Activated naive CD8-positive, alpha-beta T cell treated with anti-CD3 and anti-CD28 coated beads, Interleukin-2, amount 50 U/mL, for 24 hours (primary cell): ENCODE results near the gene SLC6A2.
"Not testable (repeated sequence)": the region's sequence is repeated elsewhere in the genome, so short reads cannot be mapped to it uniquely, and the experiment has no call there.

ENCODE experiments used
- ATAC-seq: fragments of 150-1000 bp; cut with Tn5 transposase; one replicate; pipeline ENCODE4 v1.10.0; 2021
- DNase-seq: peaks from one replicate; pipeline ENCODE4 v3.0.0; 2021
- H3K27ac Mint-ChIP-seq: one replicate; pipeline ENCODE4 v1.8.0; 2021; ENCODE audit warnings: mild to moderate bottlenecking, mixed read lengths
- H3K27me3 Mint-ChIP-seq: one replicate; pipeline ENCODE4 v1.8.0; 2021; ENCODE audit warnings: mixed read lengths
- H3K36me3 Mint-ChIP-seq: one replicate; pipeline ENCODE4 v1.8.0; 2021; ENCODE audit warnings: low read depth, mixed read lengths
- H3K4me1 Mint-ChIP-seq: one replicate; pipeline ENCODE4 v1.8.0; 2021; ENCODE audit warnings: mixed read lengths
- H3K4me3 Mint-ChIP-seq: one replicate; pipeline ENCODE4 v1.8.0; 2021; ENCODE audit warnings: mild to moderate bottlenecking, moderate library complexity, mixed read lengths
- H3K9me3 Mint-ChIP-seq: one replicate; pipeline ENCODE4 v1.8.0; 2021; ENCODE audit warnings: mixed read lengths

SLC6A2 gene

GRCh38 chr16:55655897-55656681 lies at the start of gene SLC6A2:
SLC6A2 (plus strand) TSS chr16:55655988; CDS start chr16:55656695, 707 bp downstream.
- no peaks in the 10 kb centered on the region for H3K4me1 Mint-ChIP-seq
- H3K36me3 Mint-ChIP-seq, result no peaks in the 10 kb centered on the region
- no peak for ATAC-seq
- H3K27ac Mint-ChIP-seq, result no peak within 1 kb of the TSS
- H3K27me3 Mint-ChIP-seq, result peaks cover 23% of the 10 kb centered on the region
- no peaks in the 10 kb centered on the region for H3K9me3 Mint-ChIP-seq
- H3K4me3 Mint-ChIP-seq, result no peak within 1 kb of the TSS
- DNase-seq, result no peak

GRCh38 chr16:55613613-55614335 lies 42.0 kb upstream of the SLC6A2 start:
- ATAC-seq (no peak), DNase-seq (no peak)
- peaks cover 7% of the 10 kb centered on the region for H3K27me3 Mint-ChIP-seq
- no peaks in the 10 kb centered on the region for H3K9me3 Mint-ChIP-seq
- no peaks in the 10 kb centered on the region for H3K4me1 Mint-ChIP-seq
- no peaks in the 10 kb centered on the region for H3K36me3 Mint-ChIP-seq
- H3K27ac Mint-ChIP-seq, result no peak overlapping the region
- H3K4me3 Mint-ChIP-seq, result no peak overlapping the region

- no peaks in the 10 kb centered on the region for H3K4me1 Mint-ChIP-seq
- peaks cover 2% of the 10 kb centered on the region for H3K9me3 Mint-ChIP-seq
- H3K27me3 Mint-ChIP-seq, result peaks cover 8% of the 10 kb centered on the region
- no peaks in the 10 kb centered on the region for H3K36me3 Mint-ChIP-seq
- no peak for ATAC-seq
- no peak overlapping the region for H3K4me3 Mint-ChIP-seq
- H3K27ac Mint-ChIP-seq, result no peak overlapping the region
- no peak for DNase-seq
Measured at GRCh38 chr16:55615071-55615470, 40.7 kb upstream of the SLC6A2 start.

DNA sequence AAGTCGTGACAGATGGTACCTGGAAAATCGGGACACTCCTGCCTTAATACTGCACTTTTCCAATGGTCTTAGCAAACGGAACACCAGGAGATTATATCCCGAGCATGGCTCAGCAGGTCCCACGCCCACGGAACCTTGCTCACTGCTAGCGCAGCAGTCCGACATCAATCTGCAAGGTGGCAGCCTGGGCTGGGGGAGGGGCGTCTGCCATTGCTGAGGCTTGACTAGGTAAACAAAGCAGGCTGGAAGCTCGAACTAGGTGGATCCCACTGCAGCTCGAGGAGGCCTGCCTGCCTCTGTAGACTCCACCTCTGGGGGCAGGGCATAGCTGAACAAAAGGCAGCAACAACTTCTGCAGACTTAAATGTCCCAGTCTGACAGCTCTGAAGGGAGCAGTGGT lies 40.1 kb upstream of the SLC6A2 start:
- not testable (repeated sequence) for H3K4me1 Mint-ChIP-seq, H3K4me3 Mint-ChIP-seq, H3K36me3 Mint-ChIP-seq, ATAC-seq, DNase-seq, H3K27me3 Mint-ChIP-seq, H3K9me3 Mint-ChIP-seq, H3K27ac Mint-ChIP-seq

DNA sequence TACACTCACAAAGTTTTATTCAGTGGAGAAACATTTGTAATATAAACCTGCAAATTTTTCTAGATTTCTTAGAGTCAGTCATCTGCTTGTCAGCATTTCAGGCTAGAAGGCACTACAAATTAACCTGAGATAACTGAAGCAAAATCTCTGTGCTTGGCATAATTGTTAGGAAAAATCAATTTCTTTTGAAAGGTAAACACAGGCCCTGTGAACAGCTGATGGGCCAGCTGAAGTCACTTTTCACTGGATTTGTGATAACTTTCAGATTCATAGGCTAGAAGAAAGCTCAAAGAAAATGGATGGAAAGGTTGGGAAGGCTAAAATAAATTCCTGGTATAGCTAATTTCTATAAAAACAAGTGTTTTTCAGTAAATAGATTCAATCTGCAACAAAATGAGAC lies 34.0 kb upstream of the SLC6A2 start:
- H3K27me3 Mint-ChIP-seq, result peaks cover 3% of the 10 kb centered on the region
- H3K9me3 Mint-ChIP-seq, result peaks cover 7% of the 10 kb centered on the region
- H3K27ac Mint-ChIP-seq, result no peak overlapping the region
- DNase-seq, result no peak
- no peak overlapping the region for H3K4me3 Mint-ChIP-seq
- H3K4me1 Mint-ChIP-seq, result no peaks in the 10 kb centered on the region
- no peak for ATAC-seq
- H3K36me3 Mint-ChIP-seq, result no peaks in the 10 kb centered on the region

GRCh38 chr16:55622272-55622671 lies 33.5 kb upstream of the SLC6A2 start:
- Mint-ChIP-seq H3K9me3 (peaks cover 7% of the 10 kb centered on the region), H3K36me3 (no peaks in the 10 kb centered on the region), H3K27me3 (peaks cover 3% of the 10 kb centered on the region), H3K4me3 (no peak overlapping the region), H3K27ac (no peak overlapping the region), H3K4me1 (no peaks in the 10 kb centered on the region)
- no peak for ATAC-seq
- DNase-seq, result no peak

GRCh38 chr16:55622930-55623561 lies 32.7 kb upstream of the SLC6A2 start:
- DNase-seq, result no peak
- no peaks in the 10 kb centered on the region for H3K36me3 Mint-ChIP-seq
- no peak overlapping the region for H3K27ac Mint-ChIP-seq
- peaks cover 7% of the 10 kb centered on the region for H3K9me3 Mint-ChIP-seq
- no peak overlapping the region for H3K4me3 Mint-ChIP-seq
- peaks cover 3% of the 10 kb centered on the region for H3K27me3 Mint-ChIP-seq
- ATAC-seq, result no peak
- H3K4me1 Mint-ChIP-seq, result no peaks in the 10 kb centered on the region

DNA sequence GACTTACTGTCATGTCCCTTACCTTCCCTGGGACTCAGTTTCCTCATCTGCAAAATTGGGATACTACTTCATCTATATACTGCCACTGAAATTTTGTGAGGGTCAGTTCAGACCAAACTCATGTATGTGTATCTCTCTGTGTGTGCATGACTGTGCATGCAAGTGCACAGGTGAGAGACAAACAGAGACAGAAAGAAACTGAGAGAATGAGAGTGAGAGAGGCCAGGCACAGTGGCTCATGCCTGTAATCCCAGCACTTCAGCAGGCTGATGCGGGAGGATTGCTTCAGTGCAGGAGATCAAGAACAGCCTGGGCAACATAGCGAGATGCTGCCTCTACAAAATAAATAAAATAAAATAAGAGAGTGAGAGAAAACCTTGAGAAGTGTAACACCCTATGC lies 32.1 kb upstream of the SLC6A2 start:
- H3K27me3 Mint-ChIP-seq, result peaks cover 3% of the 10 kb centered on the region
- ATAC-seq, result no peak
- no peaks in the 10 kb centered on the region for H3K36me3 Mint-ChIP-seq
- no peak overlapping the region for H3K27ac Mint-ChIP-seq
- no peaks in the 10 kb centered on the region for H3K4me1 Mint-ChIP-seq
- peaks cover 7% of the 10 kb centered on the region for H3K9me3 Mint-ChIP-seq
- no peak for DNase-seq
- H3K4me3 Mint-ChIP-seq, result no peak overlapping the region

- H3K9me3 Mint-ChIP-seq, result peaks cover 7% of the 10 kb centered on the region
- ATAC-seq (no peak), DNase-seq (no peak)
- H3K36me3 Mint-ChIP-seq, result no peaks in the 10 kb centered on the region
- peaks cover 1% of the 10 kb centered on the region for H3K27me3 Mint-ChIP-seq
- H3K27ac Mint-ChIP-seq, result no peak overlapping the region
- no peak overlapping the region for H3K4me3 Mint-ChIP-seq
- H3K4me1 Mint-ChIP-seq, result no peaks in the 10 kb centered on the region
Measured at GRCh38 chr16:55624696-55625095, 31.1 kb upstream of the SLC6A2 start.

GRCh38 chr16:55625843-55626242 lies 29.9 kb upstream of the SLC6A2 start:
- Mint-ChIP-seq H3K4me3 (no peak overlapping the region), H3K36me3 (no peaks in the 10 kb centered on the region), H3K4me1 (no peaks in the 10 kb centered on the region), H3K9me3 (no peaks in the 10 kb centered on the region), H3K27ac (no peak overlapping the region), H3K27me3 (peaks cover 1% of the 10 kb centered on the region)
- DNase-seq (no peak), ATAC-seq (no peak)

- Mint-ChIP-seq H3K4me1 (no peaks in the 10 kb centered on the region), H3K27ac (no peak overlapping the region), H3K27me3 (no peaks in the 10 kb centered on the region), H3K36me3 (no peaks in the 10 kb centered on the region), H3K9me3 (no peaks in the 10 kb centered on the region), H3K4me3 (no peak overlapping the region)
- DNase-seq, result no peak
- ATAC-seq, result no peak
Measured at GRCh38 chr16:55628306-55628968, 27.4 kb upstream of the SLC6A2 start.

DNA sequence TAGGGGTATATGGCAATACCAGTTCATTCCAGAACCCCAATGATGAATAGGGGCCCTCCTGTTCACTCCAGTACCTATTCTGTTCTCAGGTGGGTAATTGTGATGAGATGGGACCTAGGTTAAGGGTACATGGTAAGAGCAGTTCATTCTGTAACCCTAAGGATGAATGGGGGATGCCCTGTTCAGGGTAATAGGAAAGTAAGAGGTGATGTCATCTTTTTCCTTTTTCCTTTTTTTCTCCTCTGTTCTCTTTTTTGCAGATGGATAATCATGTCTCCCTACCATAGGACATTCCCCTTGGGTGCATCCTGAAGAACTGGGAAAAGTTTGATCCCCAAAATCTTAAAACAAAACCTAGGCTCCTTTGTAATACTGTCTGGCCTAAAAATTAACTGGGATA lies 25.0 kb upstream of the SLC6A2 start:
- Mint-ChIP-seq H3K4me3 (no peak overlapping the region), H3K27ac (no peak overlapping the region), H3K36me3 (no peaks in the 10 kb centered on the region), H3K4me1 (no peaks in the 10 kb centered on the region), H3K9me3 (no peaks in the 10 kb centered on the region), H3K27me3 (peaks cover 8% of the 10 kb centered on the region)
- no peak for DNase-seq
- no peak for ATAC-seq

DNA sequence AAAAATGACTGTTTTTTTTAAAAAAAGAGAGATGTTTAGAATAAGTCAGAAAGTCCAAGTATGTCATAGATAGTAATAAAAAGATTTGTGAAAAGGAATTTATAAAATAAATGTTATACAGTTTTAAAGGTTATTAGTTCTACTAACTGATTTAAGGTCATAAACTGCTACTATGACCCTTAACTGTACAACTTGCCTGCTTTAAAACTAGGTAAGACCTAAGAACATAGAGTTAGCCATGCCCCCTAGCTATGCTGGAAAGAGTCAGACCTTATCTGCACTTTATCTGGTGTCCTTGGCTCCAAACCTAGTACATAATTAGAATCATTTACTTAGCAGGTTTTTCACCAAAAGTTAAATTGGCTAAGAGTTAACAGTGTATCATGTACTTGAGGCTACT lies 23.5 kb upstream of the SLC6A2 start:
- DNase-seq, result no peak
- no peaks in the 10 kb centered on the region for H3K4me1 Mint-ChIP-seq
- no peaks in the 10 kb centered on the region for H3K9me3 Mint-ChIP-seq
- H3K27me3 Mint-ChIP-seq, result peaks cover 10% of the 10 kb centered on the region
- no peak for ATAC-seq
- H3K27ac Mint-ChIP-seq, result no peak overlapping the region
- H3K4me3 Mint-ChIP-seq, result no peak overlapping the region
- H3K36me3 Mint-ChIP-seq, result no peaks in the 10 kb centered on the region

DNA sequence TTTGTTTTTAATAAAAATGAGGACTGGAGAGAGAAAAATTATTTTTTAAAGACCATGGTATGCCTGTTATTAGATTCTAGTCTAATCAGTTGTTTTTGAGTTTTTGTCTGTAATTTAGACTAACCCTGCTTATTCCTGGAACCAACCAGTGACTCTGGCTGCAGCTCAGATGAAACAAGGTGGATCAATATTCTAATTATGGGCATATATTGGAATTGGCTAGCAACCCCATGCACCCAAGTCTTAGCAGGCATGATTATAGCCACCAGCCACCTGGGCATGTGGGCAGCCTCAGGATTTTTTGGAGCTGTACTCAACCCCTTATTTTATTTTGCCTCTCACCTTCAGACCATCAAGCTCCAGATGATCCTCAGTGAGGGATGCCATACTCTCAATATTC lies 21.6 kb upstream of the SLC6A2 start:
- no peak overlapping the region for H3K27ac Mint-ChIP-seq
- DNase-seq (no peak), ATAC-seq (no peak)
- H3K9me3 Mint-ChIP-seq, result no peaks in the 10 kb centered on the region
- no peaks in the 10 kb centered on the region for H3K4me1 Mint-ChIP-seq
- no peak overlapping the region for H3K4me3 Mint-ChIP-seq
- peaks cover 10% of the 10 kb centered on the region for H3K27me3 Mint-ChIP-seq
- no peaks in the 10 kb centered on the region for H3K36me3 Mint-ChIP-seq
